Fibroblast of pulmonary artery (primary cell): ENCODE data around the gene DPP8.
"Not testable (repeated sequence)": the region's sequence is repeated elsewhere in the genome, so short reads cannot be mapped to it uniquely, and the experiment has no call there.

Experiments used
- DNase-seq: peaks from one replicate; pipeline ENCODE4 v3.0.0-alpha.2; 2010; ENCODE audit warnings: low read depth
- H3K4me3 ChIP-seq: replicated peaks from 2 replicates; pipeline ENCODE4 v1.5.1; 2011; ENCODE audit warnings: low read depth, mild to moderate bottlenecking, control low read depth, low read length, moderate library complexity
- CTCF ChIP-seq: IDR thresholded peaks from 2 replicates; pipeline ENCODE4 v1.5.1; 2011; ENCODE audit warnings: mild to moderate bottlenecking, control low read depth, low read length, inconsistent platforms; ENCODE audit errors: missing control alignments

Gene DPP8

GRCh38 chr15:65460741-65461347 lies 56.6 kb downstream of the DPP8 start:
- TF ChIP-seq CTCF, result no peak
- no peak for DNase-seq
- H3K4me3 ChIP-seq, result no peak overlapping the region

GRCh38 chr15:65455256-65455655 lies 62.2 kb downstream of the DPP8 start:
- H3K4me3 ChIP-seq, DNase-seq: not testable (repeated sequence)

GRCh38 chr15:65451989-65452388 lies 65.5 kb downstream of the DPP8 start:
- no peak for DNase-seq
- TF ChIP-seq CTCF, result no peak
- no peak overlapping the region for H3K4me3 ChIP-seq

- no peak for DNase-seq
- no peak overlapping the region for H3K4me3 ChIP-seq
- TF ChIP-seq CTCF, result no peak
Measured at GRCh38 chr15:65450556-65450955, 66.9 kb downstream of the DPP8 start.

- no peak for DNase-seq
- no peak for TF ChIP-seq CTCF
- H3K4me3 ChIP-seq, result no peak overlapping the region
Measured at GRCh38 chr15:65447145-65447544, 70.3 kb downstream of the DPP8 start.

GRCh38 chr15:65434201-65434600 lies 83.3 kb downstream of the DPP8 start:
- H3K4me3 ChIP-seq, result no peak overlapping the region
- no peak for TF ChIP-seq CTCF
- DNase-seq, result no peak

GRCh38 chr15:65431731-65432130 lies 85.8 kb downstream of the DPP8 start:
- TF ChIP-seq CTCF, result no peak
- H3K4me3 ChIP-seq, result no peak overlapping the region
- DNase-seq, result no peak
